ENCODE data around the gene ARHGAP22.

ARHGAP22 gene

GRCh38 chr10:48526011-48526821, 78.7 kb downstream of the ARHGAP22 start:
- no peak for DNase-seq

GRCh38 chr10:48525113-48525512, 79.8 kb downstream of the ARHGAP22 start:
- DNase-seq, result no peak

GRCh38 chr10:48523820-48524758, 80.8 kb downstream of the ARHGAP22 start:
- no peak for DNase-seq

- no peak for DNase-seq
Observed at GRCh38 chr10:48523212-48523819, 81.6 kb downstream of the ARHGAP22 start.

- DNase-seq, result no peak
Observed at GRCh38 chr10:48522011-48522765, 82.7 kb downstream of the ARHGAP22 start.

- no peak for DNase-seq
Observed at GRCh38 chr10:48520594-48520993, 84.3 kb downstream of the ARHGAP22 start.

- DNase-seq, result no peak
Observed at GRCh38 chr10:48520184-48520506, 84.7 kb downstream of the ARHGAP22 start.

GRCh38 chr10:48519481-48520183, 85.2 kb downstream of the ARHGAP22 start:
- no peak for DNase-seq

GRCh38 chr10:48518986-48519385, 85.9 kb downstream of the ARHGAP22 start:
- DNase-seq, result no peak

GRCh38 chr10:48517911-48518811, 86.7 kb downstream of the ARHGAP22 start:
- no peak for DNase-seq

- no peak for DNase-seq
Observed at GRCh38 chr10:48517482-48517881, 87.4 kb downstream of the ARHGAP22 start.

GRCh38 chr10:48516911-48517310, 88.0 kb downstream of the ARHGAP22 start:
- no peak for DNase-seq

GRCh38 chr10:48514916-48515315, 90.0 kb downstream of the ARHGAP22 start:
- no peak for DNase-seq

- DNase-seq, result no peak
Observed at GRCh38 chr10:48514255-48514654, 90.6 kb downstream of the ARHGAP22 start.

GRCh38 chr10:48512861-48513260, 92.0 kb downstream of the ARHGAP22 start:
- DNase-seq, result no peak

- no peak for DNase-seq
Observed at GRCh38 chr10:48511875-48512231, 93.0 kb downstream of the ARHGAP22 start.

- DNase-seq, result no peak
Observed at GRCh38 chr10:48511066-48511874, 93.6 kb downstream of the ARHGAP22 start.

- no peak for DNase-seq
Observed at GRCh38 chr10:48509974-48510692, 94.7 kb downstream of the ARHGAP22 start.

Measured in NCI-H2081 treated with DMSO at 0.1 percent for 48 hours (cell line).